Duodenal mucosa (tissue), 2 donors: ENCODE results near the gene PHOSPHO1.
"Not testable (repeated sequence)": the region's sequence is repeated elsewhere in the genome, so short reads cannot be mapped to it uniquely, and the experiment has no call there.

ENCODE experiments used
- H3K27ac ChIP-seq: one replicate; pipeline ENCODE4 v1.7.0; 2013; ENCODE audit warnings: low read depth, low read length
- H3K27me3 ChIP-seq, 2 donors: one replicate each; pipeline ENCODE4 v1.7.0; 2013; ENCODE audit warnings: low read length in 2 of 2, control low read depth in 1 of 2; ENCODE audit not compliant: insufficient read depth in 2 of 2, control insufficient read depth in 1 of 2
- H3K36me3 ChIP-seq, 2 donors: one replicate each; pipeline ENCODE4 v1.7.0; 2013; ENCODE audit warnings: low read length in 2 of 2, control low read depth in 1 of 2; ENCODE audit not compliant: insufficient read depth in 2 of 2, control insufficient read depth in 1 of 2
- H3K4me1 ChIP-seq, 2 donors: one replicate each; pipeline ENCODE4 v1.7.0; 2013; ENCODE audit warnings: low read length in 2 of 2, control low read depth in 1 of 2; ENCODE audit not compliant: insufficient read depth in 2 of 2, control insufficient read depth in 1 of 2
- H3K4me3 ChIP-seq, 2 donors: one replicate each; pipeline ENCODE4 v1.7.0; 2013; ENCODE audit warnings: low read length in 2 of 2, low read depth in 1 of 2
- H3K9ac ChIP-seq, 2 donors: one replicate each; pipeline ENCODE4 v1.7.0; 2013; ENCODE audit warnings: low read length in 2 of 2, low read depth in 1 of 2
- H3K9me3 ChIP-seq, 2 donors: one replicate each; pipeline ENCODE4 v1.7.0; 2013; ENCODE audit warnings: low read length in 2 of 2, control low read depth in 1 of 2; ENCODE audit not compliant: control insufficient read depth in 1 of 2

The PHOSPHO1 gene

GRCh38 chr17:49193513-49194296 lies 36.9 kb downstream of the PHOSPHO1 start:
- Histone ChIP-seq H3K27me3 (no peaks in the 10 kb centered on the region), H3K9ac (peak overlapping the region; percentile 69 to 88), H3K36me3 (no peaks in the 10 kb centered on the region), H3K27ac (no peak overlapping the region), H3K4me3 (peak overlapping the region; percentile 75 to 76), H3K9me3 (no peaks in the 10 kb centered on the region), H3K4me1 (peaks cover 4 to 9% of the 10 kb centered on the region in 2 donors)

- peak overlapping the region; percentile 75 to 76 for H3K4me3 ChIP-seq
- H3K27me3 ChIP-seq = no peaks in the 10 kb centered on the region
- H3K4me1 ChIP-seq = peaks cover 4 to 9% of the 10 kb centered on the region in 2 donors
- H3K9ac ChIP-seq = peak overlapping the region; percentile 82 to 88
- no peaks in the 10 kb centered on the region for H3K9me3 ChIP-seq
- no peaks in the 10 kb centered on the region for H3K36me3 ChIP-seq
- peak overlapping the region; percentile 97 for H3K27ac ChIP-seq
Observed at GRCh38 chr17:49191917-49192741, 38.5 kb downstream of the PHOSPHO1 start.

GRCh38 chr17:49191409-49191916 lies 39.1 kb downstream of the PHOSPHO1 start:
- peak overlapping the region; percentile 97 for H3K27ac ChIP-seq

GRCh38 chr17:49190932-49191331 lies 39.7 kb downstream of the PHOSPHO1 start:
- H3K36me3 ChIP-seq = no peaks in the 10 kb centered on the region
- H3K27ac ChIP-seq = no peak overlapping the region
- no peaks in the 10 kb centered on the region for H3K27me3 ChIP-seq
- H3K9me3 ChIP-seq = no peaks in the 10 kb centered on the region
- H3K4me3 ChIP-seq = no peak overlapping the region
- H3K4me1 ChIP-seq = peaks cover 4 to 9% of the 10 kb centered on the region in 2 donors
- no peak overlapping the region for H3K9ac ChIP-seq

More at GRCh38 chr17:49191409-49191916, 39.1 kb downstream of the PHOSPHO1 start:
- no peaks in the 10 kb centered on the region for H3K27me3 ChIP-seq
- peak overlapping the region; percentile 82 to 88 for H3K9ac ChIP-seq
- peak overlapping the region; percentile 75 to 76 for H3K4me3 ChIP-seq
- H3K36me3 ChIP-seq = no peaks in the 10 kb centered on the region
- H3K9me3 ChIP-seq = no peaks in the 10 kb centered on the region
- peaks cover 4 to 9% of the 10 kb centered on the region in 2 donors for H3K4me1 ChIP-seq

GRCh38 chr17:49187301-49187700 lies 43.3 kb downstream of the PHOSPHO1 start:
- H3K9ac ChIP-seq = no peak overlapping the region
- H3K4me1 ChIP-seq = peaks cover 0 to 4% of the 10 kb centered on the region in 2 donors
- no peaks in the 10 kb centered on the region for H3K36me3 ChIP-seq
- peaks cover 0 to 11% of the 10 kb centered on the region in 2 donors for H3K9me3 ChIP-seq
- no peak overlapping the region for H3K27ac ChIP-seq
- H3K27me3 ChIP-seq = no peaks in the 10 kb centered on the region
- no peak overlapping the region for H3K4me3 ChIP-seq

GRCh38 chr17:49185381-49185780 lies 45.2 kb downstream of the PHOSPHO1 start:
- not testable (repeated sequence) for H3K9ac ChIP-seq, H3K4me1 ChIP-seq, H3K27me3 ChIP-seq, H3K4me3 ChIP-seq, H3K36me3 ChIP-seq, H3K27ac ChIP-seq
- H3K9me3 ChIP-seq = peaks cover 0 to 11% of the 10 kb centered on the region in 2 donors

GRCh38 chr17:49184522-49184921 lies 46.1 kb downstream of the PHOSPHO1 start:
- H3K27ac ChIP-seq, H3K4me3 ChIP-seq, H3K4me1 ChIP-seq, H3K36me3 ChIP-seq, H3K27me3 ChIP-seq, H3K9ac ChIP-seq: not testable (repeated sequence)
- H3K9me3 ChIP-seq = peaks cover 0 to 11% of the 10 kb centered on the region in 2 donors

- no peak overlapping the region for H3K9ac ChIP-seq
Observed at GRCh38 chr17:49183801-49184200, 46.8 kb downstream of the PHOSPHO1 start.

GRCh38 chr17:49183341-49183740 lies 47.2 kb downstream of the PHOSPHO1 start:
- no peak overlapping the region for H3K4me3 ChIP-seq
- H3K4me1 ChIP-seq = no peaks in the 10 kb centered on the region
- H3K9ac ChIP-seq = no peak overlapping the region
- H3K9me3 ChIP-seq = peaks cover 0 to 11% of the 10 kb centered on the region in 2 donors
- H3K27me3 ChIP-seq = no peaks in the 10 kb centered on the region
- no peak overlapping the region for H3K27ac ChIP-seq
- H3K36me3 ChIP-seq = no peaks in the 10 kb centered on the region

More at GRCh38 chr17:49183801-49184200, 46.8 kb downstream of the PHOSPHO1 start:
- Histone ChIP-seq H3K27me3 (no peaks in the 10 kb centered on the region), H3K27ac (no peak overlapping the region), H3K4me3 (no peak overlapping the region), H3K36me3 (no peaks in the 10 kb centered on the region), H3K4me1 (no peaks in the 10 kb centered on the region), H3K9me3 (peaks cover 0 to 11% of the 10 kb centered on the region in 2 donors)
